Frontal cortex (tissue), 4 donors: Measurements from ENCODE around the gene SORD. TPM values are rescaled to one million over a fixed set of nuclear protein-coding genes. Genes with fewer than 3 reads are reported as not detected.
"Not testable (repeated sequence)": the region's sequence is repeated elsewhere in the genome, so short reads cannot be mapped to it uniquely, and the experiment has no call there.

Experiments used
- DNase-seq, 2 donors: peaks; one replicate each; pipeline ENCODE4 v3.0.0; 2012; ENCODE audit warnings: low spot score in 2 of 2
- FAIRE-seq: peaks from 2 replicates; lab custom pipeline; 2012; peaks lifted over from hg19 to GRCh38; lab: Jason Lieb, UNC
- total RNA-seq: library from RNA; depleted of rRNA; stranded (reverse); fragments of >200 nt; gene quantifications from one replicate; pipeline ENCODE4 v1.2.3, GENCODE V29; 2014
- donor health status: control.
- donor health status: control.
- donor health status: control.

The SORD gene
- total RNA-seq, 1 donor from 2014 or later = 4.5 TPM

DNA sequence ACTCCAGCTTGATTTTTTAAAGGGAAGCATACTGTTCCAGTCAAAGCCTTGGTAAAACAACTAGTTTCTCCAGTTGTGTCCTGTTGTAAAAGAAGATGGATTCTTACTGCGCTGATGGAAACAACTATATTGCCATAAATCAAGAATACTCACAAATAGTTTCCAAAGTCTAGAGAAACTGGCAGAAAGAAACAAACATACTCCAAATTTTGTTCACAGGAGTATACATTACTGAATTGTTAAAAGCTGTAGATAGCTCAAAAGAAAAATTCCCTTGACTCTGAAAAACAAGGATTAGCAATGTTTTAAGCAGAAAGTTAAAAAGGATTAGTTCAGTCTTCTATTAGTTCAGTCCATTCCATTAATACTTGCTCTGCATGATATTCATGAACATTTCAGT lies 27.6 kb downstream of the SORD start:
- no peak for DNase-seq
- FAIRE-seq = no peak

DNA sequence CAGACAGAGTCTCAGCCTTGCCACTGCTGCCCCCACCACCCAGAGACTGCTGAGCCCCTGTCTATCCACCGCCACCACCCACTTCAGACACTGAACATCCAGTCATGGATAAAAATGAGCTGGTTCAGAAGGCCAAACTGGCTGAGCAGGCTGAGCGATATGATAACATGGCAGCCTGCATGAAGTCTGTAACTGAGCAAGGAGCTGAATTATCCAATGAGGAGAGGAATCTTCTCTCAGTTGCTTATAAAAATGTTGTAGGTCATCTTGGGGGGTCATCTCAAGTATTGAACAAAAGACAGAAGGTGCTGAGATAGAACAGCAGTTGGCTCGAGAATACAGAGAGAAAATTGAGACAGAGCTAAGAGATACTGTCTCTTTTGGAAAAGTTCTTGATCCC lies 29.7 kb downstream of the SORD start:
- DNase-seq, FAIRE-seq: not testable (repeated sequence)

DNA sequence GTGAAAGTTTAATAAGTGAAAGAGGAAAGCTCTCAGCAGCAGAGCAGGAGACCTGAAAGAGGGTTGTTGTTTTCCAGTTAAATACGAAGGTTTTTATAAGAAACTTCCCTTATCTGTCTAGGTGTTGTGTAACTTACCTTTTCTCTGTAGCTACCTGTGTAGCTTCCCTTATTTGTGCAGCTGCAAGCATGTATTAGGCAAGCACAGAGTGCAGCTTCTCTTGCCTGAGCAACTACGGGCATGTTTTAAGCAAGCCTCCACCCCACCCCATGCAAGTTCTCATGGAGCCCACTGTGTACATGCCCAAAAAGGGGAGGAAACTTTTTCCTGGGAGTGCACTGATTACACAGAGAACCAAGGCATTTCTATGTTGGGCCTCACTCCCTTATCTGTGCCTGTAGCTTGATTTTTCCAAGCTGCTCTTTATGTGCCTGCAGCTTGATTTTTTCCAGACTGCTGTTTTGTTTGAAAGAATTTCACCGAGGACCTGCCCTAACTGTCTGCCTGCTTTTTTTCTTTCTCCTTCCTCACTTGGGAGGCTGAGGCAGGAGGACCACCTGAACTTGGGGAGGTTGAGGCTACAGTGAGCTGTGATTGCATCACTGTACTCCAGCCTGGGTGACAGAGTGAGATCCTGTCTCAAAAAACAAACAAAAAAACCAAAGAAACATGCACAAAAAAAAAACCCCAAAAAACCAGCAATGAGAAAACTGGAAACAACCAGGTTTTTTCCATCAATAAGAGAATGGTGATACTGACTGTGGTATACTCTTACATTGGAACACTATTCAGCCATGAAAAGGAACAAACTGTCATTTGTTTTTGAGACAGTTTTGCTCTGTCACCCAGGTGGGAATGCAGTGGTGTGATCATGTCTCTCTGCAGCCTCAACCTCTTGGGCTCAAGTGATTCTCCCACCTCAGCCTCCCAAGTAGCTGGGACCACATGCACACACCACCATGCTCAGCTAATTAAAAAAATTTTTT lies 36.0 kb downstream of the SORD start:
- FAIRE-seq, DNase-seq: not testable (repeated sequence)

DNA sequence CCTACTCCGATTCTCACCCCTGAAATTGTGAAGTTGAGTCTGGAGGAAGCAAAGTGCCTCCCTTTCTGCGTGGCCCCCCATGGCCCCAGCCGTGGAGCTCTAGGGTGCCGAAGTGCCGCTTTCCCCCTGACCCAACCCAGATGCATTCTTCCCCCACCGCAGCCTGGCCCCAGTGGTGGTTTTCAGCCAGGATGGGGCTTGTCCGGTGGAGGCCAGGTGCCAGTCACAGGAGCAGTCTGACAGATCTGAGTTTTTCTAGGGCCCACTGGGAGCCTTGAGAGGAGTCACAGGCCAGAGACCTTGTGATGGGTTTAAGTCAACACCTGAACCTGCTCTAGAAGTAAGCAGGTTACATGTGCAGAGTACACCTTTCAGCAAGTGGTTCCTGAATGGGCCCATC lies 39.3 kb downstream of the SORD start:
- DNase-seq, FAIRE-seq: not testable (repeated sequence)

DNA sequence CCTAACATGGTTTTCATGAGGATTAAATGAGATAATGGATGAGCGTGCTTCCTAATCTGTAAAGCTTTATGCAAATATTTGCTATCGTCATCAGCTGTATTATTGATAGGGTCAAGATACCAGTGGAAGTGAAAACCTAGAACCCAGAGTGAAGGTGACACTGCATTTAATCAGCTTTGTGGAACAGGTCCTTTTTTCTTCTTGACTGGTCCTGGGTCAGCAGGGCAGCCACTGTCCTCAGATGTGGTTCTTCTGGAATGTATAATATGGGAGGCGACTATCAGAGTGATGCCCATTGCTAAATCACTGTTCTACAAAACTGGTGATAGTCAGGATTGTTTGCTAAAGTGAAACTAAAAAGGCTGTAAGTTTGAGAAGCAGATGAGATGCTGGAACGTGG lies 41.4 kb downstream of the SORD start:
- FAIRE-seq = no peak
- DNase-seq = no peak

DNA sequence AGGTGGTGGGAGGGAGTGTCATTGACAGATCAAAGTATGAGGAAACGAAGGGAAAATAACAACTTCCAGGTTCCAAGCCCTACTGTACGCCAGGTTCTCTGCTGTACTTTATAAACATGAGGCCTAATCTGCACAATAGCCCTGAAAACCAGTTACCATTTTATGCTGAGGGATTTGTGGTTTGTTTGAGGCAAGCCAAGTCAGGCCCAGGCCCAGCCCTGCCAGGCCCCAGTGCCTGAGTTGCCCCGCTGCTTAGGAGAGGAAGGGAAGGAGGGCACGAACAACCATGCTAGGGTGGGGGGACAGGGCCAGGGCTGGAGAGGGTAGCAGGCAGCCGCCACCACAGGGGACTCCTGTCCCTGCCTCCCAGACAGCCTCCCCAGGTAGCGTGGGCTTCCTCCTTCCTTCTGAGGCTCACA lies 47.0 kb downstream of the SORD start:
- not testable (repeated sequence) for FAIRE-seq, DNase-seq

DNA sequence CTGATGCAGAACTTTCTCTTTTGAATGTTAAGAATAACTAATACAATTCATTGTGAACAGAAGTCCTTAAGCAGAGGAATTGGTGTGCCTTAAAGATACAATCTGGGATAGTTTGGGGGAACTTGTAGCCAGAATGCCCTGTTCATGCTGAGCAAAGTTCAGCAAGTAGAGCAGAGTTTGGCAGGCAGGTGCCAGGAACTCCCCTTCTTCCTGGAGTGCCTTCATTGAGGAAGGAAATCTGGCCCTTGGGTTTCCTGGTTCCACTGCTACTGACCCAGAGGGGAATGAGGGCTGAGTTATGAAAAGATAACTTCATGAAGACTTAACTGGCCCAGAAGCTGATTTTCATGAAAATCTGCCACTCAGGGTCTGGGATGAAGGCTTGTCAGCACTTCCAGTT lies 50.6 kb downstream of the SORD start:
- not testable (repeated sequence) for FAIRE-seq, DNase-seq

DNA sequence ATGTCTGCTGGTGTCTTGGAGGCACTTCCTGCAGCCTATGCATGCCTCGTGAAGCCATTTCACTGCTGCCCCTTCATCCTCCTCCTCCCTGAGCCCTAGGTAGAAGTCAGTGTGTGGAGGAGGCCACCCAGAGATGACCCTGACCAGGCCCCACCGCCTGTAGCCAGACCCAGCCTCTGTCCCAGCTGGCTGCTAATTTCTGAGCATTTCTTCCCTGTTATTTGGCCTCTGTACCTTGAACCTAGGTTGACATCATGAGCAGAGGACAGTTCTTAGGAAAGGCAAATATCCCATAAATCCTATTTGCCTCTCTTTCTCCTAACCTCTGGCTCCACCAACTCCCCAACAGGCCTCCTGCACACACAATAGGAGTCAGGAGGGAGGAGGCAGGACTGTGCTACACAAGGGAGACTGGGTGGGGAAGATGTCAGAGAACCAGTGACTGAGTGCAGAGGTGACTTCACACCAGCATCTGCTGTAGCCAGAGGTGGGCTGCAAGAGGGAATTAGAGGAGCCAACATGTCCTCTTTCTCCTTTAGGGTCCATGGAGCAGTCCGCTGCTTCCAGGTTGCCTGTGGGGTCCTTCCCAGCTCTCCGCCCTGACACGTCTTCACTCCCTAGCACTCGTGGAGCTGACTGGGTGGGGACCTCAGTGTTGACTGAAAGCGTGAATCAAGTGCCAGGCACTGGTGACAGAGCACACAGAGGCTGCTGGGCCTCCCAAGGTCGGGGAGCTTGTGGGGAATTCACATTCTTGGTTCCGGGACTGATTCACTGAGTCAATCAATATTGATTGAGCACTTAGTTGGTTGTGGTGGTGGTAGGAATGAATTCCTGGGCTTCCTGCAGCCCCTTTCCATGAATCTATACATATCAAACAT lies 52.7 kb downstream of the SORD start:
- FAIRE-seq, DNase-seq: not testable (repeated sequence)

DNA sequence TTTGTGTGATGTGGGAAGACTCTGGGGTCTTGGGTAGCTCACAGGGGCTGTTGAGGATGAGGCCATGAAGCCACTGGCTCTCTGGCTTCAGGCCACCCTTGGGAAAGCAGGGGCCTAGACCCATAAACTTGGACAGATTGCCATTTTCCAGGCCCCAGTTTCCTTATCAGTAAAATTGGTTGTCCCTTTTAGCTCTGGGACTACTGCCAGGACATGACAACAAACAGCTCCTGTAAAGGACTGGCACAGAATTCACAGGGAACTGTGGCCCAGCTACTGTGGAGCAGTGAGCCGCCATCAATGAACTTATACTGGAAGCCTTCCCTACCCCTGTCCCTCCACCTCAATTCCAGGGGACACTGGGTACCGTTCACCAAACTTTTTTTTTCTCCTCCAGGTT lies 54.4 kb downstream of the SORD start:
- DNase-seq, FAIRE-seq: not testable (repeated sequence)

DNA sequence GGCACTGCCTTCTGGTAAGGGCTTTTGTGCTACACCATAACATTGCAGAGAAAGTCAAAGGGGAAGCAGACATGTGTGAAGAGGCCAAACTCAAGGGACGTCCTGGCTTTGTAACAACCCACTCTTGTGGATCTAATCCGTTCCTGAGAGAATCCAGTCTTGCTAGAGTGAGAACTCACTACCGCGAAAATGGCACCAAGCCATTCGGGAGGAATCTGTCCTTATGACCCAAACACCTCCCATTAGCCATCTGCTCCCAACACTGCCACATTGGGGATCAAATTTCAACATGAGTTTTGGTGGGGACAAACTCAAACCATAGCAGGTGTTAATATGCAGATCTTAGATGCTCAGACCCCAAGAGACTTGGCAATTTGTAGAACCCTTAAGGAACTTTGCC lies 56.2 kb downstream of the SORD start:
- not testable (repeated sequence) for FAIRE-seq

DNA sequence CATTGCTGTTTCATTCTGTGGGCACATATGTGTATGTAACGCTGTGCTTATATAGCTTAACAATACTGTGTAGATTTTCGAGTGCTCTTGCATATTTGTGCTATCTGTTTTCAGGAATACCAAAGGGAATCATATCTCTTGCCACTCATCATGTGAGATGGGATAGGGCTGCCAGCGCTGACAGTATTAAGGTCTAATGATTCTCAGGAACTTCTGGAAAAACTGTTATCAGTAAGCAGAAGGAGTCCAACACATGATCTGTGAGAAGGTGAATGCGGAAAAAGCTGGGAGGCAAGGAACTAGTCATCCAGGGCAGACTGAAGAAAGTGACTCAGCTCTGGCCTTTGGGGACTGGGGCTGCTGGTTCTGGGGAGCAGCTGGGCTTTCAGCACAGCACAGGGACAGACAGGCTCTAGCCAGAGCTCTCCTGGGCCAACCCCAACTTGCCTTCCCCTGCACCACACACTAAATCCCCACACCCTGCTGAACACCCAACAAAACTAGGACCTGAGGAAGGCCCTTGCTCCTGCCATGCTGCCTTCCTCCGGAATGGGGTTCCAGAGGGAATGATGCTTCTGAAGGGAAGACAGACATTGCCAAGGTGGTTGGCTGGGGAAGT lies 56.7 kb downstream of the SORD start:
- FAIRE-seq, DNase-seq: not testable (repeated sequence)

More for the DNA sequence above, 56.2 kb downstream of the SORD start:
- not testable (repeated sequence) for DNase-seq

DNA sequence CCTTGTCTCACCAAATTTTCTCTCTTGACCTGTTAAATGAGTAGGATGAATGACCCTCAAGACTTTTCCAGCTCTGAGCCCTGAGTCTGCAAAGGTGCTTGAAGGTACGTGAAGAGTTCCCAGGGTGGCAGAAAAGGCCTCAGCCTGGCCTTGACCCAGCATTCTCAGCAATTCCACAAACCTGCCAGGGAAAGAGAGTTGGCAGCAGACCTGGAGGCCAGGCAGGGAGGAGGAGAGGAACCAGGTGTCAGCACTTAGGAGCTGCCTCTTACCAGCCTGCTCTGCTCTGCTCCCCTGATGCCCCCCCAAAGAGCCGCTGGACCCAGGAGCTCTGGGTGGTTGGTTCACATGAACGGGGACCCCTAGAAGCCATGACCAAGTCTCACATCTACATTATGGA lies 57.6 kb downstream of the SORD start:
- FAIRE-seq, DNase-seq: not testable (repeated sequence)

DNA sequence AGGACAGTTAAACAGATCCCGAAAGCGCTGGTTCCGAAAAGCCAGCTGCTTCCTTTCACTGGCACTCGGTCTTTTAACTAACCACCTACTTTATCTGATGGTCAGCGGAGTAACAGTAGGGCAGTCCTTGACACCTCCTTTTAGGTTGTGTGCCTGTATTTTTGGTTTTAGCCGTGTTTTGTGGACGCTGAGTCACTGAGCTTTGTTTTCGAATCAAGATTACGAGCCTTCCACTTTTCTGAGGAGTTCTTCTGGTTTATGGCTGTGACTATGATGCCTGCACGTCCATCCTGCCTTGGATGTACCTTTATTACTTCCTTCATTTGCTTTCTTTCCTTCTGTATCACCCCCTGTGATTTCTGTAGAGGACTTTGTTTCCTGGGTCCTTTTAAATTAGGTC lies 59.4 kb downstream of the SORD start:
- not testable (repeated sequence) for DNase-seq, FAIRE-seq

DNA sequence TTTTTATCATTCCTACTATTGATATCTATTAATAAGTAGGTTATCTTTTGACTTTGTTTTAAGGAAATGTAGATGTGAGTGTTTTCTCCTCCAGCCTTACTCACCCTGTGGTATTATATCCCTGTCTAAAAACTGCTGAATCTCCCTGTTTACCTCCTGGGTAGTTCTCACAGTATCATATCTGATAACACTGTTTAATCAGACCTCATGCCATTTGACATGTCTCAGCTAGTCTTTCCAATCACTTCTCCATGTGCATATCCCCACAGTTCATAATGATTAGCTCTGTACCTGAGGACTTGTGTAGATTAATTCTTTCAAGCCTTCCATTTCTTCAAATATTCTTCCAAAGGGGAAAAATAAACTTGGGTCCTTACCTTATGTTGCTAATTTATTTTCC lies 60.2 kb downstream of the SORD start:
- DNase-seq (no peak), FAIRE-seq (no peak)

DNA sequence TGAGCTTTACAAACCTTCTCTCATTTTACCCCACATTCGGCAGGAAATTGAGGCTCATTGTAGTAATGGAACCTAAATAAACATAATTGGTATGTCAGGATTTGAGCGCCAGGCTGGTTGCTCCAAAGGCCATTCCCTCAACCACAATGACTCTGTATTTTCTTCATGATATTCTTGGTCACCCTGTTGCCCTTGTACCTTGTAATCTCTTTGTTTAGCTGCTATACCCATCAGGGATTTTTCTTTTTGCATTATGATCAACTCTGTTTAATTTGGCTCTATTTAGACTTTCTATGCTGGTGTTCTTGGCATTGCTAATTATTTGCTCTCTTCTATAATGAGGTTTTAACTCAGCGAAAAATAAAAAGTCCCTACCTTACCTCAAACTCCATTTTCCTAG lies 61.2 kb downstream of the SORD start:
- no peak for FAIRE-seq

DNA sequence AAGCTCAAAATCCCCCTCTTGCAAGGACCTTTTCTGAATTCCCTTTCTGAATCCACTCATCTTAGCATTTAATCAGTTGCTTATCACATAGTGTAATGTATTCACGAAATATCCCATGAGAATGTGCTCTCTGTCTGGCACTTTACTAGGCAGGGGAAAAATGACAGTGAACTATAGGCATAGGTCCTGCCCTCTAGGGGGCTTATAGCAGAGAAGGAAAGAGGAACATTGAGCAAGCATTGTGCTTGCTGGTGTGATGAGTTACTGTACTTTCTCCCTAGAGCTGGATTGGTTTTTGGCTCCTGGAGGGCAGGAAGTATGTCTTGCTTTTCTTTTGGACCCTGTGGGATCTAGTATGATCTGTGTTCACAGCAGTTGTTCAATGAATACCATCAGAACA lies 64.5 kb downstream of the SORD start:
- no peak for FAIRE-seq
- DNase-seq = no peak

More for the DNA sequence above, 61.2 kb downstream of the SORD start:
- no peak for DNase-seq

DNA sequence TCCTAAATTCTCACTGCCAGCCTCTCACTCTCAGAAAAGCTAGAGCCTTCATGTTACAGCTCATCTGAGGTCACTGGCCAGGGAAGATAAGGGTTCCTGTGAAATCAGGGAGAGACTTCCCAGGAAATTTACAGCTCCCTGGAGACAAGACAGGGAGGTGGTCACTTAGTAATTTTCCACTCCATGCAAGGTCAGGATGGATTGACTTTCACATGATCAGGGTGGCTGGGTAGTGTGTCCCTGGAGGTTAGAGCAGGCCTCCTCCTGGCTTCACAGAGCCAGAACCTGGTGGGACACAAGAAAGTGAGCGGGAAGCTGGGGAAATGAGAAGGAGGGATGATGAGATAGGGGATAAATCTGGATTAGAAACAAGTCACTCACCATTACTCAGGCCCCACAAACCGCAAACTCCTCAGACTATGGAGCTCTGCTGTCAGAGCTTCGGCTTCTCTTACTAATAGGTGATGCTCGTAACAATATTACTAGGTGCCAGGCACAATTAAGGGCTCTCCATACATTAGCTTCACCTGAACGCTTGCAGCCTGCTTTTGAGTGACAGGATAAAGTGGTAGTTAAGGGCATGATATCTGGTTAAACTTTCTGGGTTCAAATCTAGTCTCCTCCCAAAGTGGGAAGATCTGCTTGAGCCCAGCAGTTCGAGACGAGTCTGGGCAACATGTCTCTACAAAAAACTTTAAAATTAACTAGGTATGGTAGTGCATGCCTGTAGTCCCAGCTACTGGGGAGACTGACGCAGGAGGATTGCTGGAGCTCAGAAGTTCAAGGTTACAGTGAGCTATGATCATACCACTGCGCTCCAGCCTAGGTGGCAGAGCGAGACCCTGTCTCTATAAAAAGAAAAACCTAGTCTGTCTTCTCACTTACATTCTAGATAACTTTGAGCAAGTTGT lies 66.1 kb downstream of the SORD start:
- no peak for DNase-seq
- no peak for FAIRE-seq

DNA sequence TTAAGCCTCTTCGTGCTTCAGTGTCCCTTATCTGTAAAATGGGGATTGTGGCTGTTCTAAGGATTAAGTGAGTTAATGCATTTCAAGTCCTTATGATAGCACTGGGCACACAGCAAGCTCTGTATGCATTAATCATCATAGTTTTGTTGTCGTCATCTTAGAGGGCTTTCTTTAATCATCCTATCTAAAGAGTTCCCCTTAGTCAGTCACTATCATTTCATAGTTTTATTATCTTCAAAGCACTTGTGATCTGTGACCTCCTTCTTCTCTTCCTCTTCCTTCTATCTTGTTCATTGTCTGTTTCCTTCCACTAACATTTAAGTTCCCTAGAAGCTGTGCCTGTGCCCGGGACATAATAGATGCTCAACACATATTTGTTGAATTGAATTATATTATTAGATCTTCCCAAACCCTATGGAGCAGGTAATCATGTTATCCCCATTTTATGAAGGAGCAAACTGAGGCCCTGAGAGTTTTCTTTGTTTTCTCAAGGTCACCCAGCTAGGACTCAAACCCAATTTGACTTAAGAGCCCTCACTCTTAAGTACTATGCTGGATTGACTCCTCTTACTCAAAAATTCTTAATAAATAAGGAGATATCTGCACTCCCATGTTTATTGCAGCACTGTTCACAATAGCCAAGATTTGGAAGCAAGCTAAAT lies 66.8 kb downstream of the SORD start:
- DNase-seq (no peak), FAIRE-seq (no peak)
